GM19193 (cell line): ENCODE measurements around the gene SPTBN2.

Source experiments
- POLR2A ChIP-seq: IDR thresholded peaks from 4 replicates; pipeline ENCODE4 v1.6.1; 2011; ENCODE audit not compliant: insufficient read depth, insufficient read length; ENCODE audit errors: extremely low read depth

Gene SPTBN2

DNA sequence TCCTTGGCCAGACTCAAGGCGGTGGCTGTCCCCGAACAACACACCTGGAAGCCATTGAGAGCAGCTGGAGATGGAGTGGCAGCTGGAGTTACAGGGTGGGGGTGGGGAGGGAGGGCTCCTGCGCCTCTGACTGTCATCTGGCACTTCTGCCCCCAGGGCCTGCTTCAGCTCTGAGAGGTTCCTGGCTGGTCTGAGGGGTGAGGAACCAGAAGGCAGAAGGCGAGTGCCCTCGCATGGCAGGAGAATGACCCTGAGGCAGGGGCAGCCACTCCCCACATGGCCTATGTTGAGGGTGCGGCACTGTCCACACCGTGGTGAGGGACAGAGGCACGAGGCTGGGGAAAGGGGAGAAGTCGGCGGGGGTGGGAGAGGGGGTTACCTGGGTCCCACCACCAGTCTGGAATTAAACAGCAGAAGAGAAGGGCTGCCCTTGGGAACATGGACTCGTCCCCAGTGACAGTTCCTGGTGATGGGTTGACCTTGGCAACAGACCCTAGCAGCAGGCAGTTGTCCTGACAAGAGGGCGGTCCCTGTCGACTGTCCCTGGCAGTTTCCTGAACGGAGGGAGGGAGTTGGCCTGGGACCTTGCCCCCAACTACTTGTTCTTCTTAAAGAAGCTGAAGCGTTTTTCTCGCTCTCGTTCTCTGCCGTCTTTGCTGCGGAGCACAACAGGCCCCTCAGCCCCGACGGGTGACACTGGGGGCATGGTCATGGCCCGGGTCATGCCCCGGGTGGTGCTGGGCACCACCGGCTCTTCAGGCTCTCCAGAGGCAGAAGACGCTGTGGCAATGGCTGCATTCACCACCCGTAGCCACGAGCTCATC is 43.5 kb downstream of the SPTBN2 start:
- TF ChIP-seq POLR2A = no peak

DNA sequence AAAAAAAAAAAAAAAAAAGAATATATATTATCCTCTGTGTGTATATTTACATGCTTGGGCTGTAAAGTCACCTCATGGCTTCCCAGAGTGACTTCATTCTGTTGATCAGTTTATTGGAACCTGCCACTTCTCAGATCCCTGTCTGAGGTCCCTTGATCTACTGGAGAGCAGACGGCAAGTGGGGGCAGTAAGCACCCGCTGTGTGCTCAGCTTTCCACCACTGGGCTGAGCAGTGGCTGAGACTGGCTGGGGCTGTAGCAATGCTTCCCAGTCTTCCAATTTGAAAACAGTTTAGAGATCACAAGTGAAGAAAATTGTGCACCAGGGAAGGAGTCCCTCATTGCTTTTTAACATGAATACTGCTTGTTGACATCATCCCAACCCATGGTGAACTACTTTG is 44.4 kb downstream of the SPTBN2 start:
- TF ChIP-seq POLR2A = no peak

DNA sequence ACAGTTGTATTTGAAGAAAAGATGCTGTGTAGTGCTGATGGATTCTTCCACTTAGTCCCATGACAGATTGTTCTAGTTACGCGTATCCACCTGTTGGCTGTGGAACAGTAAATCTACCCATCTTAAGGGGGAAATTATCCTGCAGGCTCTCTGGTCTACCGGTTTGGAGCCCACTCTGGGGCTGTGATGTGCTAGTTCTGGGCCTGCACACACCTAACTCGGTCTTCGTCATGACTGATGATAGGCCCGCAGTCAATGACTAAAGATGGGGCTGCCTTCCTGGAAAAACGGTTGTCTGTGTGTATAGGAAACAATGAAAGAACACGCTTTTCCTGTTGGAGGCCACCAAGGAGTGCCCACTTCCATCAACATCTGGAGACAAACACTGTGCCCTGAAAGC is 45.1 kb downstream of the SPTBN2 start:
- TF ChIP-seq POLR2A = no peak

DNA sequence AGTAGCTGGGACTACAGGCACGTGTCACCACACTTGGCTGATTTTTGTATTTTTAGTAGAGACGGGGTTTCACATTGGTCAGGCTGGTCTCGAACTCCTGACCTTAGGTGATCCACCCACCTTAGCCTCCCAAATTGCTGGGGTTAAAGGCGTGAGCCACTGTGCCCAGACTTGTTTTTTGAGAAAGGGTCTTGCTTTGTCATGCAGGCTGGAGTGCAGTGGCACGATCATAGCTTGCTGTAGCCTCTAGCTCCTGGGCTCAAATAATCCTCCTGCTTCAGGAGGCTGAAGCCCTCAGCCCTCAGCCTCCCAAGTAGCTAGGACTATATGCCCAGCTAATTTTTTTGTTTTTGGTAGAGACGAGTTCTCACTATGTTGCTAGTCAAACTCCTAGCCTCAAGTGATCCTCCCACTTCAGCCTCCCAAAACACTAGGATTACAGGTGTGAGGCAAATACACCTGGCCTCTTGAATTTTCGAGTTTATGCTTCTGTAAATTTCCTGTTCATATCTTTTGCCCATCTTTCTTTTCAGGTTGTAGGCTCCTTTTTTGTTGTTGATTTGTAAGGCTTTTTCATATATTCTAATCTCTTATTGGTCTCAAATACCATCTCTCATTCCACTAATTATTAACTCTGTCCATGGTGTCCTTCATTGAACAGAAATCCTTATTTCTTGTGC is 47.9 kb downstream of the SPTBN2 start:
- TF ChIP-seq POLR2A = no peak

DNA sequence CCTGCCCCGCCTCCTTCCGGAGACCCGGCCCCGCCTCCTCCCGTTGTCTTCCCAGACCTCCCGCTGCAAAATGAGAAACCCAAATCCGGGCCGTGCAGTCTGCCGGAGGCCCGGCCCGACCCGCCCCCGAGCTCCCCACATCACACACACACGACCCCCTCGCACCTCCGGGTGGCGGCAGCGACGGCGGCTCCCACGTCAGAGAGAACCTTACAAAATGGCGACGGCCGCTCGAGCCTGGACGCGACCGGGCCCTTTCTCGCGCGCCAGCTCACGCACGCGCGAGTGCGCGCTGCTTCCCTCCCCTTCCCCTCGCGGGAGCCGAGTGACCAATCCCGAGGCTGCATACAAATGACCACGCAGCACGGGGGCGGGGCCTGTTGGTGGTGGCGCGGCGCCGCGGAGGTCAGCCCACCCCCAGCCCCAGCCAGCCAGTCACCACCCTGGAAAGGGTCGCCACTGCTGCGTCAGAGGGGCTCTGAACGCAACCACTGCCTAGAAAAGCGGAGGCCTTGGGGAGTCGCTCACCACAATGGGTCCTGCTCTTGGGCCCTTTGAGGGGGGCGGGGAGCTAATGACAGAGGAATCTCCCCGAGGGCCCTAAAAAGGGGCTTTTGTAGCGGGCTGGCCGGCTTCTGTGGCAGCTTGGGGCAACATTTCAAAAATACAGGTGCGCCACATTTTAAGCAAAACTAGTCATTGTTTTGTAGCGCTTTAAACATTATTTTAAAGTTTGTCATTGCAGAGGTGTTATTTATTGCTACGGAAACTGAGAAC is 51.2 kb downstream of the SPTBN2 start, which contains the start of gene RBM4B:
Gene RBM4B (minus strand): TSS at position 289 of the 777 bp plus-strand sequence. CDS start 808 bp downstream, outside the sequence.
- TF ChIP-seq POLR2A = peak; percentile 93

DNA sequence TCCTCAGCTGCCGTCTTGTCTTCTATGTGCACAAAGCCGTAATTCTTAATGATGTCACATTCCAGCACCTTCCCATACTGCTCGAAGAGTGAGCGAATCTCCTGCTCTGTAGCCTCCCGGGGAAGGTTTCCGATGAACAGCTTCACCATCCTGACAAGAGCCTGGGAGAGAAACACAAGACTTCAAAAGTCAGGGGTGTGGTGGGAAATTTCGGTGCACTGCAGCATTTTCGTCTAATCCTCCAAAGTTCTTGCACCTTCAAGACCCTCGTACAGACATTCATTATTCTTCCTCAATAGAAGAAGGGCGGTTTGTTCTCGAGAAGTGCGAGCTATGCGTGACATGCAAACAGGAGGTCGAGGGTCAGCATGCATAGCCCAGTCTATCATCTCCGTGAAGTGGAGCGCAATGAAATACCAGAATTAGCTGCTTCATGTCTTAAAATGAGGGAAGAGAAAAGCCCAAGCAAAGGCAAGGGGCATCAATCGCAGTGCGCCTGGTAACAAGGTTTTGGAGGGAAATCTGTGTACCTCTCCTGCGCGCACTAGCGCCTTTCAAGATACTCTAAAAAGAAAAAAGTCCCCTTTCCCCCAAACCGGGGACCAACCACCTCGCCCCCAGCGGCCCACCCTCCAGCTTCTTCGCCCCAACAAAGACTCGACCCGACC is 52.0 kb downstream of the SPTBN2 start:
- no peak for TF ChIP-seq POLR2A

DNA sequence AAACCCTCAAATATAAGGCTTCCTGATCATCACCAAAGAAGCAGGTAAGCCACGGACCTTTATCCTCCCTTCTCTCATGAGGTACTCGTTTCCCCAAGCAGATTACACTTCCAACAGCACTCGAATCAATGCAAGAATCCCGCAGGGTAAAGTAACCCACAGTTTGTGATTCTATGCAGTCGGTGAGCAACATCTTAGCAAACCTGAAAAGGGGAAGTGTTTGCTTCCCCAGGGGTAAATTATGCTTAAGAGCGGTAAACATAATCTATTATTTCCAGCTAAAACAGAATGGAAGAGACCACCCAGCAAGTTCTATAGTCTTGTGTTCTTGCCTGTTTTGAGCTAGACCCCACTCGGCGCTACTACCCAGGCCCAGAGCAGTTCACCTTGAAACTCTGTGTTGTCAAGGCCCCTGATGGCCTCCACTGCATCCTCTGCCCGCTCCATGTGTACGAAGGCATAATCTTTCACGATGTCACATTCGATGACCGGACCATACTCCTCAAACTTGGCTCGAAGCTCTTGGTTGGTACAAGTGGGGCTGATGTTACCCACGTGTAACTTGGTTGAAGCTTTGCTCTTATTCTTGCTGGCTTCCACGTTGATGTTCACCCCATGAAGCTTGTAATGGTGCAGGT is 52.6 kb downstream of the SPTBN2 start:
- no peak for TF ChIP-seq POLR2A

DNA sequence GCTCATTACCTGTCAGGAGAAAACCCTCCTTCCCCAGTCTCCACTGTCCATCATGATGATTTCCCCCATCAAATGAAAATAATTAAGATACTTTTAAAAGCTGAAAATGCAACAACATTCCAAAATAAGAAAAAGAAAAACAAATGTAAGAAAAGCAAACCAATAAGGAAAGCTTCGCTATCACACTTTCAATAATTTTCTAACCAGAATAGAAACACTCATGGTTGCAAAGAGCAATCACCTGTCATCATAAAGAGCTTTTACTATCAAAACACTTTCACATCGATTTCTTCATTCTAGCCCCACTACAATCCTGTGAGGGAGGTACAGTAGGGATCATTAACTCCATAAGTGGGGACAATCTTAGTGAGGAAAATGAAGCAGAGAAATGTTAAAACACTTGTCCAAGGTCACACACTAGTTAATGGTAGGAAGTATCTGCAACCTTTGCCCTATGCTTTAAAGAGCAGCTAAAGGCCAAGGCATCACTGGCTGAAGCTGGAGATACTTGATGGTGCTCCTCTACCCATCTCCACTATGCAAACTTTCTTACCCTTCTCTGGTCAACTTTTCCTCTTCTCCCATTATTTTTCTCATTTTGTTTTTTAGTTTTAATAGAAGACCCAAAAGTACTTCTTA is 53.9 kb downstream of the SPTBN2 start:
- TF ChIP-seq POLR2A = no peak

DNA sequence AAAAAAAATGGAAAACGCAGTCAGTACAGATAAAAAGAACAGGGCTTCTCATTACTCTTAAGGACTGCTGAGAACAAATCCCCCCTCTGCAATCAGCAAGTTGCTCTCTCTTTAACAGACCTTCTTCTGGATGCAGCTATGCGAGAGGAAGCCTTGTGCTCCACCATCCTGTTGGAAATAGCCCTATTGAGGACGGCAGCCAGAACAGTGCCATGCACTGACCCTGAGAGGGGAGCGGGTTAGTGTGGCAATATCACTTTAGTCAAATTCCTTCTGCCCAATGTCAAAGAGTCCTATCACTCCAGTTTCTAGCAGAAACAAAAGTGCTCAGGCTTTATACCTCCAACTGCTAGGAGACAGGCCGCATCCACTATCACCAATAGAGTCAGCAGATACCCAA is 58.2 kb downstream of the SPTBN2 start:
- TF ChIP-seq POLR2A = no peak

DNA sequence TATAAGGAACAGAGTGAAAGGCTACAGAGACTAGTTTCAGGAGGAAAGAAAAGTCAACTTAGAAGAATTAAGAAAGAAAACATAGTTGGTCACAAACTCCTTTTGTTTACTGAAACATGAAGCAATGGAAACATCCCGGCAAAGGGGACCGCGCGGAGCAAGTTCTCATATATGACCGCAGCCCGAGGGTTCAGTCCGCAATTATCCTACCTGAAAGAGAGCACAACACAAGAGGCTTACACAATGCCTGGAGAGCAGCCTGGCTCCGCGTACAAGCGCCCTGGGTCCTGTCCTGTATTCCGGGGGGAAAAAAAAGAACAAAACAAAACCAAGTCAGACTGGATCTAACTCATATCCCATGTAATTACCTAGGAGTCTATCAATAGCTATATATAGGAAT is 63.6 kb downstream of the SPTBN2 start:
- TF ChIP-seq POLR2A = no peak

DNA sequence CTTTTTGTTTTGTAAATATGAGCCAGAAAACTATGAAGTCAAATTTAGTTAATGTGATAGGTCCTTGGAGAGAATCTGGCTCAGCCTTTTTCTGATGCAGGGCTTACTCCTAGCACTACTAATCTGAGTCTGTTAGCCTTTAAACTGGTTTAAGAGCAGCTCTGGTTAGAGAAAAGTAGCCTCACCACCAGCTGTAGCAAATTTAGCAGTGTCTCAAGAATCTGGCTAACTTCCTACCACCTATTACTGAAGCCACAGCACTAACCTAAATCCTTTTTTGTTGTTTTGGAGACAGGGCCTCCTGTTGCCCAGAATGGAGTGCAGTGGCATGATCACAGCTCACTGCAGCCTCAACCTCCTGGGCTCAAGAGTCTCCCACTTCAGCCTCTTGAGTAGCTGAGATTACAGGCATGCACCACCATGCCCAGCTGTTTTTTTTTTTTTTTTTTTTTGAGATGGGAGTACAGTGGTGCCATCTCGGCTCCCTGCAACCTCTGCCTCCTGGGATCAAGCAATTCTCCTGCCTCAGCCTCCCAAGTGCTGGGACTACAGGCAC is 65.2 kb downstream of the SPTBN2 start:
- TF ChIP-seq POLR2A = no peak

DNA sequence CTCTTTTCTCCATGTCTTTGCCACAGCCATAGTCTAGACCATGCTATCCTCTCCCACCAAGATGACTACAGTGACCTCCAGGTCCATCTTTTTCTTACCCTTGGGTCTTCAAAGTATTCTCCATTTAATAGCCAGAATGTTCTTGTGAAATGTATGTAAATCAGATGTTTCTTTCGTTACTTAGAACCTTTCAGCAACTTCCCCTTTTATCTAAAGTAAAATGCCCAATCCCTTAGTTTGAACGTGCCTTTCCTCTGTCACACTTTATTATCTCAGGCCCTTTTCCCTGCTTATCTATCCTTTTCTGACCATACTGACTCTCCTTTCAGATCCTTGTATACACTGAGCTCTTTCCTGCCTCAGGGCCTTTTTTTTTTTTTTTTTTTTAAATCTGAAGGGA is 69.3 kb downstream of the SPTBN2 start:
- TF ChIP-seq POLR2A = no peak

DNA sequence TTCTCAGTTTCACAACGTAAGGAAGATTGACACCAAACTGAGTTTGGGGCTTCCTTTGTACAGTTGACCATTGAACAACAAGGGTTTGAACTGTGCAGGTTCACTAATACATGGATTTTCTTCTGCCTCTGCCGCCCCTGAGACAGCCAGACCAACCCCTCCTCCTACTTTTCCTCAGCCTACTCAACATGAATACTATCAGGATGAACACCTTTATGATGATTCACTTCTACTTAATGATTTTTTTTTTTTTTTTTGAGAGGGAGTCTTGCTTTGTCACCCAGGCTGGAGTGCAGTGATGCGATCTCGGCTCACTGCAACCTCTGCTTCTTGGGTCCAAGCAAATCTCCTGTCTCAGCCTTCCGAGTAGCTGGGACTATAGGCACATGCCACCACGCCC is 75.9 kb downstream of the SPTBN2 start:
- no peak for TF ChIP-seq POLR2A

DNA sequence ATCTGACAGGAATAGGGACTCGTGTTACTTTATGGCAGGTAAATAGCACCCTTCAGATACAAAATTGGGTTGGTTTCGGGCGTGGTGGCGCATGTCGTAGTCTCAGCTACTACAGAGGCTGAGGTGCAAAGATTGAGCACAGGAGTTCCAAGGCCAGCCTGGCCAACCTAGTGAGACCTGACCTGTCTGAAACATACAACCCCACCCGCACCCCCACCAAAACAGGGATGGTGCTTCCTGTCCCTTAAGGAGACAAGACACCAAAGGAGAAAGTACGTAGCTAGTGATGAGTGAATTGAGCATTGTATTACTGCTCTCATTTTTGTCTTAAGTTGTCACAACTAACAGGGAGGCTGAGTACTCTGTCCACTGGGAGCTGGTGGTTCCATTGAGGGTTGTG is 76.4 kb downstream of the SPTBN2 start:
- no peak for TF ChIP-seq POLR2A

DNA sequence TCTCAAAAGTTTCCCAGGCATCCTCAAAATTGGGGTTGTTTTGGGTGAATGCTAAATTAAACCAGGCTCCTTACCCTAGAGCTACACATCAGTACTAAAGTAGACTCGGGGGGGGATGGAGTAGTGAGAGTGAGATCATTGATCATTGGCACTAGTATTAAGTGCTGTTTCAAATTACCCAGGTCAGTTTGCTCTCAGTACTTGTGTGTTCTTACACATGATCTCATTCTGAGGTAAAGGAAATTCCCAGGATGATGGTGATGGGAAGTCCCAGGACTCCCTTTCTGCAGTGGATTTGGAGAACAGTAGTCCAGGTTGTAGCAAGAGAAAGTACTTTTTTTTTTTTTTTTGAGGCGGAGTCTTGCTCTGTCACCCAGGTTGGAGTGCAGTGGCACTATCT is 78.0 kb downstream of the SPTBN2 start:
- TF ChIP-seq POLR2A = no peak

DNA sequence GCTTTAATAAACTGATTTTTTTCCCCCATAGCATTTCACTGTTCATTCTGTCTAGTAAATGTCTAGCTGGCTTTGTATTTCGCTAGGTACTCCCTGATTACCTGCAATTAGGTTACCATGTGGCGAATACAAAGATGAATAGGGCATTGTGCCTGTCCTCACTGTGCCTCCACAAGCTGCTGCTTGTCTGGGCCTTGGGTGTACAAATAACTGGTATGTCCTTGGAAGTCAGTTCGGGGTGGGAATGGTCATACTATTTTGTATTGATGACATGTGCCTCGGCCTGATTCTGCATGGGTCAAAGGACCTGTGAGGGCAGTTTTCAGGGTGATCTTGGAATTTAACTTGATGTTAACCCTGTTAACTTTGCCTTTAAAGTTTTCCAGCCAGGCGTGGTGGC is 79.1 kb downstream of the SPTBN2 start:
- TF ChIP-seq POLR2A = no peak
